GM19238 (cell line): ENCODE results near the gene KCTD4.
"Not testable (repeated sequence)": the region's sequence is repeated elsewhere in the genome, so short reads cannot be mapped to it uniquely, and the experiment has no call there.

Experiments used
- DNase-seq: peaks from one replicate; pipeline ENCODE4 v3.0.0; 2011; ENCODE audit warnings: low spot score; ENCODE audit not compliant: insufficient read length

Gene KCTD4

DNA sequence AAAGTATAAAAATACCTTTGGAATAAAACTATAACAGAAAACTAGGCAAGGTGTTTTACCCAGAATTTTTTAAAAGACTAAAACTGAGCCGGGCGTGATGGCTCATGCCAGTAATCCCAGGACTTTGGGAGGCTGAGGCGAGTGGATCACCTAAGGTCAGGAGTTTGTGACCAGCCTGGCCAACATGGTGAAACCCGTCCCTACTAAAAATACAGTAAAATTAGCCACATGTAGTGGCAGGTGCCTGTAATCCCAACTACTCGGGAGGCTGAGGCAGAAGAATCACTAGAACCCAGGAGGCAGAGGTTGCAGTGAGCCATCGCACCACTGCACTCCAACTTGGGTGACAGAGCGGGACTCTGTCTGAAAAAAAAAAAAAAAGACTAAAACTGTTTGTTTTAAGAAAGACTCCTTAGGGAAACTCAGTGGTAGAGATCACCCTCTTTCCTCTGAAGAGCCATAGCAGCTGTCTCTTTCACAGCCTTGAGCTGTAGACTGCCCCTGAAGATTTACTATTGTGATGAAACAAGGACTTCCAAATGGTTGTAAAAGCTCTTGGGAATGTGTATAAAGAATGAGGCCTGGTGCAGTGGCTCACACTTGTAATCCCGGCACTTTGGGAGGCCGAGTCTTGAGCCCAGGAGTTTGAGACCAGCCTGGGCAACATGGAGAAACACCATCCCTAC lies 14.7 kb upstream of the KCTD4 start:
- DNase-seq = no peak

DNA sequence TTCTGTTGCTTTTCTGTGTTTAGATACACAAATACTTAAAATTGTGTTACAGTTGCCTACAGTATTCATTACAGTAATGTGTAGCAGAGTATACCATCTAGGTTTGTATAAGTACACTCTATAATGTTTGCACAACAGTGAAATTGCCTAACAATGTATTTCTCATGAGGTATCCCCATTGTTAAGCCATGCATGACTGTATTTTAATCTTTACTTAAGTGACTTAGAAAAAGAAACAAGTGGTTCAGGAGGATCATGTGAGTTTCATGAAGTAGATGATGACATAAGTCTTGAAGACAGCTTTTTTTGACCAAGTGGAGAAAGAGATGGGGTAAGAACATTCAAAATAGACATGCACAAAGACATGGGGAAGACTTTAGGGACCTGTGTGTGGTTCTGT lies 8.4 kb upstream of the KCTD4 start:
- DNase-seq = no peak

DNA sequence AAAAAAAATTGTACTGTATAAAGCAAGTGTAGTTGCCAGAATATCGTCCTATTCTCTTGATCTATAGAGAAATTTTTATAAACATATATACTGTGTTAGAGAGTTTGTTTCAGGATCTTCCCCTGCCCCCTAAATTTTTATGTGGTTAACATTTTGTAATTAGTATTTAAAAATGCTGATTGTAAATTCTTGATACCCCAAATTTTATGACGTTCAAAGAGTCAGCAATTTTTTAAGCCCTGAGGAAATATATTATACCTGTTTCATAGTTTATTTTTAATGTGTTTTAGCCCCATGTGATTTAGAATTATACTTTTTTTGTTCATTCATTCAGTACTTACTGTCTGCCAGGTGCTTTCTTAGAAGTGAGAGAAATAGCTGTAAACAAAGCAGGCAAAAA lies 7.3 kb upstream of the KCTD4 start:
- DNase-seq = no peak

DNA sequence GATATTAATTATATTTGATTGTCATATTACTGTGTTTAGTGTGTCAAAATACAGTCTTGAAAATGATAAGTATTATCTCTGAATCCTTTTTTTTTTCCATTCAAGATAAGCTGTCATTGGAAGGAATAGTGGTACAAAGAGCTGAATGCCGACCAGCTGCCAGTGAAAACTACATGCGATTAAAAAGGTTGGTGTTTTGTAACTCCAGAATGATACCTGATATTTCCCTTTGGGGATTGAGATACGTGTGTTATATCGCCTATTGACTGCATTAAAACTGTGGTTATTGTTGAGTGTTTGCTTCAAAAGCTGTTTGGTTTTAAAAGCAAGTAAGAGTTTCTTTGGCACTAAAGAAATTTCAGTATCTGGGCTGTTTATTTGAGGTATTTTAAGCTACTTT lies 6.5 kb upstream of the KCTD4 start:
- no peak for DNase-seq

DNA sequence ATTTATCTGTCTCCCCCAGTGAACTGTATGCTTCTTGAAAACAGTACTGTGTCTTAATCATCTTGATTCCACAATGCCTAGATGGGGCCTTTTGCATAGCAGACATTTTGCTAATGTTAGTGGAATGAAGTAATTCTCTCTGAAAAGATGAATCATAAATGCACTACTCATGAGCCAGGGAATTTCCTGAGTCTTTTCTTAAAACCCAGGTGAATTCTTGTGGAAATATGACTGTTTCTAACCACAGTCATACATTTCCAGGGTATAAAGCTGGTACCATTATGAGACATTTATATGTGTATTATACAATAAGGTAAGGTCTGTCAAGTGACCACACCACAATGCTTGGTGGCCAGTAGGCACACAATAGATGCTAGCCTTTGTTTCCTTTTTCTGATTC lies 5.5 kb upstream of the KCTD4 start:
- no peak for DNase-seq

DNA sequence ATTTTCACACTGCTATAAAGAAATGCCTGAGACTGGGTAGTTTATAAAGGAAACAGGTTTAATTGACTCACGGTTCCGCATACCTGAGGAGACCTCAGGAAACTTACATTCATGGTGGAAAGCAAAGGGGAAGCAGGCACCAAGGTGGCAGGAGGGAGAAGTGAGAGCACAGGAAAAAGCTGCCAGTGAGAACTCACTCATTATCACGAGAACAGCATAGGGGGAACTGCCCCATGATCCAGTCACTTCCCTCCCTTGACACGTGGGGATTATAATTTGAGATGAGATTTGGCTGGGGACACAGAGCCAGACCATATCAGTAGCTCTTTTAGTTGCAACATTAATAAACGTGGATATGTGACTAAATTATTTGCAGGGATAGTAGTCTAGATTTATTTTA lies 4.3 kb upstream of the KCTD4 start:
- DNase-seq = no peak

DNA sequence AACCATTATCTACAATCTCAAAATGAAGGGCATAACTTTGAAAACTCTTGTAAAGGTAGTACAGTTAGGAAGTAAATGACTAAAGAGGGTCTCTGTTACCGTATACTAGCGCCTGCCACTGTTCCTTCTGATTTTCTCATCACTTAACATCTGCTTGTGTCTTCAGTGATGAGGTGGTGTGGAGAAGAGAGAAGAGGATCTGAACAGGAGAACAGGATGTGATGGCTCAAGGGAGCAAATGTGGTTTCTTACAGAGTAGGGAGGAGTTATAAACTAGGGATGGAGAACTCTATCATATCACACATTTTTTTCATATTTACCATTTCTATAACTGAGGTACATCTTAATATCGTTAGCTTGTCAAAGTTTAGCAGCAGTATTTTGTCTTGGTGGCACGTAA lies 1.1 kb downstream of the KCTD4 start:
- DNase-seq = no peak

DNA sequence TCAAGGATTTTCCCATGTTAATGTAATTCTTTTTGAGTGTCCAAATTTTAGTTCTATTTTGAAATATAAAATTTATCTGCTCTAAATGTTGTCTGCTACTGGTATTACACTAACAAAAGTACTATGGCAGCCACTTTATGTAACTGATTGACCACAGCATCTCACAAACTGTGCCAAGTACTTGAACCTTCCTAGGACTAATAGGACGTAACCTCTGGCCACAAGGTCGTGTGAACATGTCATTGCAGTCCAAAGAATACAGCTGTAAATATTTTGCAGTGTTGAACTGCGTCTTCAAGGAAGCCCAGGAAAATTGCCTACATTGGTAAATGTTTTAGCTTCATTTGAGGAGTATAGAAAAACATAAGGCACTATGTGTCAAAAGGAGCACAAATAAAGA lies 1.9 kb downstream of the KCTD4 start:
- no peak for DNase-seq

DNA sequence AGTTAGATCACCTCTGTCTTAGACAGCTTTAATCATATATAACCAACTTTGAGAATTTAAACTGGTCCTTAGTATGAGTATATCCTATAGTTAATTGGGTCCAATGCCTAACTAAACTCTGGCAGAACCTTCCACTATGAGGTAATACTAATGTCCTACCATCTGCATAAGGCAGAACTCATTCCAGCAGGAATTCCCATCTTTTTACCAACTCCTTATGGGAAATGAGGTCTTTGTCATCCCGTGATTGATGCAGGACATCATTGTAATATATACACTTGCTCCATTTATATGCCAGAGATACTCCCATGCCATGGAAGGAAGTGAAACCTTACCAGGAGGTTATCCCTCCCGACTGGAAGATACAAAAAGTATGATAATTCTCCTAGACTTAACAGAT lies 2.8 kb downstream of the KCTD4 start:
- no peak for DNase-seq

DNA sequence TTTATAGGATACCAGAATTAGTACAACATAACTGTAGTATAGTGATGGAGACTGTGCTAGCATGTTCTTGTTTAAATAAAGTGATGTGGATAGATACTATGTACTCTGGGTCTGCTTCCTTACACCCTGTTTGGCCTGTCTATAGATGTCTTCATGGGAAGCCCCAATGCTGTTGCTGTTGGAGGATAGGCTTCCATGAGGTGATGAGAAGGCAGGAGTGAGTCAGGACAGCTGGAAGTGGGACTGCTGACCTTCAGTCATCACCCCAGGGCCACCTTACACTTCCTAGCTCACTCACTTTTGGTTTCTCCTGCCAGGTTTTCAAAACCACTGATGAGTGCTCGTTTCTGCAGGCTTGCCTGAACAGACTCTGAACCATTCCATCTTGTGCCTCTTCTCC lies 4.2 kb downstream of the KCTD4 start:
- no peak for DNase-seq

DNA sequence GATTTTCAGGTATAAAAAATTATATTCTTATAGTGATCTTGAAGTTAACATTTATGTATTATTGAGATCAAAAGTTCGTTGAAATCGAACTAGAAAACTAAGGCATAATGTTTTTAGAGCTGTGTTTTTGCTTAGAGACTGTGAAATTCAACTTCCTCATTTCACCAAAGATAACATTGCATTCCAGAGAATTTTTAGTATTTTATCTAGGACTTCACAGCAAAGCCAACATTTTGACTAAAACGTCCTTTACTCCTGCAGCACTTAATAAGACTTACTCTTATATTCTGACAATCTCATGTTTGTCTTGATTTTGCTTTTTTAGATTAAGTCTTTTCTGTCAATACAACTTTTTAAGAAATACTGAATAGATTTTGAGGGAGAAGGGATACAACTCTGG lies 4.7 kb downstream of the KCTD4 start:
- no peak for DNase-seq

DNA sequence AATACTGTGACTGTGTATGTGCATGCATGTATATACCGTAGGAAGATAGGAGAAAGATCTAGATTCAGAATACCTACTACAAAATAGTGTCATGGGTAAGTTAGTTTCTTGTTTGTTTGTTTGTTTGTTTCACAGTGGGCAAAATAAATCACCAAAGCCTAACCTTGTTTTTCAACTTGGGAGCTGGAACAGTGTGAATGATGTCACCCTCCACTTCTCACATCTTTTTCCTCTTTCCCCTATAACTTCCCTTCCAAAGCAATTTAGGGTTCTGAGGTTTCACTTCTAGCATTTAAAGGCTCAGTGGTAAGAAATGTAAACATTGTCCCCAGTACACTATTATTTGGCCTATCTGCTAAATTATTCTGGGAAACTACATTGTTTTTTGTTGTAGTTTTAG lies 5.4 kb downstream of the KCTD4 start:
- no peak for DNase-seq

DNA sequence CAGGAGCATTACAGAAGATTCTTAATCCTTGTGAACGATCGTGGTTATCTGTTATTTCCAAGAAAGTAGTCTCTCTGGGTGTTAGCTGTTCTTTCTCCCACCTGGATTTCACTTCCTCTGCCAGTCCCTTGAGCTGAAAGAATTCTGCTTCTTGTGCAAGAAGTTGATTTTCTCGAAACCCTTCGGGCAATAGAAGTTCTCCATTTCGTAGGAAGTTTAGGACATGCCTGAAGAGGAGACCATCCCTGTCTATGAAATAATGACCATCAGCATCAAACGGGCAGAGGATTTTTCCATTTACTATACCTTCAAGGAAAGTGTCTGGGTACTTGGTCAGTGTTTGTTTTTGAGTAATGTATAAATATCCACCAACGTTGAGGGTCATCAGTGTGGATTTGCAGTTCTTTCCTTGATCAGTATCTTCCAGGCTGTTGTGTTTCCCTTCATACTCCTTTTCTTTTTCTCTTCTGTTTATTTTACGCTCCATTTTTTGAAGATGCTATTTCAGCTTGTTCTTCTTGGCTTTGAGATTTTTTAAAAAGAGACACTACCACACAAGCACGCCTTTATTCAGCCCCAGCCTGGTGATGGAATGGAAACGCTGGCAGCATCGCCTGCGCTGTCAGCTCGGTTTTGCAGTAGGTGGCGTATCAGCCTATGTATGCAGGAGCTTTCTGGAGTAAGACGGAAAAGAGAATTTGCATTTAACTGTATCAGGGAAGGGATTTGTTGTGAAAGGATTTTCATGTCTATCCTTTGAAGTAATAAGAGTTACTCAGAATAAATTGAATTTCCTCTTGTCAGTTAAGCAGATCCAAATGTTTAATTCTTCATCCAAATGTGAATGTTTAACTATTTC lies 6.5 kb downstream of the KCTD4 start:
- DNase-seq = no peak

DNA sequence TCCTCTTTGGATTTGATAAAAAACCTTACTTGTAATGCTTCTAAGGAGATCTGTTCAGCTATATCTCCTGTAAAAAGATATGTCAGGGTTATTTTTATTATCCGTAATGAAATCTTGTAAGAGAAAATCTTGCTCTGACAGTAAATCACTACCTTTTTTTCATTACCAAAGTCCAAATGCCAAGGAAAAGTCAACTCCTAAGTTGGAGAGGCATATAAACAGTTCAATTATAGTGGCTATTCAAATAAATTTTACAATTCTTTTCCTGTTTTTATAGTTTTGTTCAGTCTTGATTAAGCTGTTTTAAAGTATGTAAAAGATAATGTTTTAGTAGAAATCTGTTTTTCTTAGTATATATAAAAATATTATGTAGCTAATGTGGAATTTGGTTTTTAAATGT lies 9.0 kb downstream of the KCTD4 start:
- no peak for DNase-seq

DNA sequence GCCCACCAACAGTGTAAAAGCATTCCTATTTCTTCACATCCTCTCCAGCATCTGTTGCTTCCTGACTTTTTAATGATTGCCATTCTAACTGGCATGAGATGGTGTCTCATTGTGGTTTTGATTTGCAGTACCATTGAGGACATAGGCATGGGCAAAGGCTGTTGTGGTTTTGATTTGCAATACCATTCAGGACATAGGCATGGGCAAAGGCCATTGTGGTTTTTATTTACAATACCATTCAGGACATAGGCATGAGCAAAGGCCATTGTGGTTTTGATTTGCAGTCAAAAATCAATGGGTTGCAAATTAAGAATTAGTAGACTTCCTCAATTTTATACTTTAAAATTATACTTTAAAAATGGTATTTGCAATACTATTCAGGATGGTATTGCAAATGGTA lies 11.3 kb downstream of the KCTD4 start:
- DNase-seq = not testable (repeated sequence)

DNA sequence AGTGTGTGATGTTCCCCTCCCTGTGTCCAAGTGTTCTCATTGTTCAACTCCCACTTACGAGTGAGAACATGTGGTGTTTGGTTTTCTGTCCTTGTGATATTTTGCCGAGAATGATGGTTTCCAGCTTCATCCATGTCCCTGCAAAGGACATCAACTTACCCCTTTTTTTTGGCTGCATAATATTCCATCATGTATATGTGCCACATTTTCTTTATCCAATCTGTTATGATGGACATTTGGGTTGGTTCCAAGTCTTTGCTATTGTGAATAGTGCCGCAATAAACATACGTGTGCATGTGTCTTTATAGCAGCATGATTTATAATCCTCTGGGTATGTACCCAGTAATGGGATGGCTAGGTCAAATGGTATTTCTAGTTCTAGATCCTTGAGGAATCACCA lies 11.8 kb downstream of the KCTD4 start:
- DNase-seq = not testable (repeated sequence)

DNA sequence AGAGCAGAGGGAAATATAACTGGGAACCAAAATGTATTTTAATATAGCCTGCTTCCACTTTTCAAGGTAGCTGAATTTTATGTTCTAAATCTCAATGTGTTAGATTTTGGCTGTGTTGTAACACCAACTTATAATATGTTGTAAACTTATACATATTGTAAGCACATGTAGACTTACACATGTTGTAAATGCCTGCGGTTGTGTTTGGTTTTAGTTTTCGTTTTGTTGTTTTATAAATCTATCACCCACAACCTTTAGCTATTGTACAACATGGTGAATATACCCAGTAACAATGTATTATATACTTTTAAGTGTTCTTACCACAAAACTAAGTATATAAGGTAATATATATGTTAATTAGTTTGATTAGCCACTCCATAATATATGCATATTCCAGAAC lies 15.6 kb downstream of the KCTD4 start:
- no peak for DNase-seq

DNA sequence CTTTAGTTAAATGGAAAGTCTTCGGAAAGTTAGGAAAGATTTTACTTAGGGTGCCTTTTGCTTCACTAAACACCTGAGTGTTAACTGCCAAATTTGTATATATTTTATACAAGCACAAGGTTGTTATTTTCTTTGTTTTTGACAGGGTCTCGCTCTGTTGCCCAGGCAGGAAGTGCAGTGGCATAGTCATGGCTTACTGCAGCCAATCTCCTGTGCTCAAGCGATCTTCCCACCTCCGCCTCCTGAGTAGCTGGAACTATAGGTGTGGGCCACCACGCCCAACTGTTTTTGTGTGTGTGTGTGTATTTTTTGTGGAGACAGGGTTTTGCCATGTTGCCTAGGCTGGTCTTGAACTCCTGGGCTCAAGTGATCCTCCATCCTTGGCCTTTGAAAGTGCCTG lies 16.2 kb downstream of the KCTD4 start:
- no peak for DNase-seq

DNA sequence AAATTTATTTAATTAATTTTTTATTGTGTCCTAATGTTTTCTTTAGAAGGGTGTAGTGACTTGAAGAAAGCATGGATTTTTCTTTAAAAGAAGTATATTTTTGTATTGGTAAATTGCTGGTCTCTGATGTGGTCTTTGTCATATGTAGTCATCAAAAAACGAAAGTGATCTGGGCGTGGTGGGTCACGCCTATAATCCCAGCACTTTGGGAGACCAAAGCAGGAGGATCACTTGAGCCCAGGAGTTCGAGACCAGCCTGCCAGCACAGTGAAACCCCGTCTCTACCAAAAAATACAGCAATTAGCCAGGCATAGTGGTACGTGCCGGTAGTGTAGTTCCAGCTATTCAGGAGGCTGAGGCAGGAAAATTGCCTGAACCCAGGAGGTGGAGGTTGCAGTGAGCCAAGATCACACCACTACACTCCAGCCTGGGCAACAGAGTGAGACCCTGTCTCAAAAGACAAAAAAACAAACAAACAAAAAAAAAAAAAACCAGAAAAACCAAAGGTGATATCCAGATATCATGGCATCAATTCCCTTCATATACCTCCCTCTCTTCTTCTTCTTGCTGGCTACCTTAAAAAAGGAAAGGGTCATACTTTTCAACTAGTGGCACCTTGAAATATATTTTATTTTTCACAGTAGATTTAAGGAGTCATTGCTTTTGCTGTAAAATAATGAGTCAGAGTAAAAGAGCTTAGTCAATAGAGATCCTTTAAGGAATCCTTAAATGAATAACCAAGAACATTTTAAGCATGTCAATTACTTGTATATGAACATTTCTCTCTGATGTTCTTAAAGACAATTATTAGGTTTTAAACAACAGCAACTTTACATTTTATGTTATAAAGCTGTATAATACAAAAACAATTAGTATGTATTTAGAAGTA lies 19.9 kb downstream of the KCTD4 start:
- DNase-seq = no peak

DNA sequence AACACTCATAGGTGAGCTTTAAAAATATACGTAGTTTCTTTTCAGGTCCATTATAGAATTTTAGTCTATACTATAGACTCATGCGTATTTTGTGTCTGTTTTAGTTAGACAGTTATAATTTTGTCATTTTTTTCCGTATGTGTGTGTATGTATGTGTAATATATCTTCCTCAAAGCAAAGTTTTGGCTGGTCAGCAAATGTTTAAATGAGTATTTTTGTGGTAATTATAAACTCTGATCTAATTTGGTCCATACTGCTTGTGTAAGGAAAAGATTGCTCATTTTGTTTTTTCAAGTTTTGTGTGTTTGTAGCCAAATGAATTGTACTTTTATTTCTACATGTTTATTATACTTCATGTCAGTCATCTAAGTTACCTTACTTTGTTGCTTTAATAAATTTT lies 20.5 kb downstream of the KCTD4 start:
- DNase-seq = no peak

DNA sequence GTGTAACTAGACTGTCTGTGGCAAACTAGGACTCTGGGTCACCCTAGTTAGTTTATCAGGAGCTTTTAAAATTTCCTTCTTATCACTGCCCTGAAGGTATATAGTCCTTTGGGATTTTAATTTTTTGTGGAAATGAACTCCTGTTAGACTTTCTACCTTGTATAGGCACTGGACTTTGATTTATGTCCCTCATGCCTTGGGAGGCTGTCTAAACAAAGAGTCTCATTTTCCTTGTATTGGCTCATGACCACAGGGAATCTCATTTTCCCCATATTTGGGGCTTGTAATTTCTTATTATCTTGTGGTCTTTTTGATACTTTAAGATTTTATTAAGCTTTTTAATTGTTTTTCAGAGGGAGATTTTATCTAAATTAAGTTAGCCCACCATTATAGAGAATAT lies 21.4 kb downstream of the KCTD4 start:
- no peak for DNase-seq
